ENCODE results near the gene AKAP12.

GRCh38 chr6:151275566-151275965 is 35.8 kb downstream of the AKAP12 start:
- no peak for TF ChIP-seq CTCF (conservative IDR thresholded peaks at IDR 0.05; ENCODE audit: low read length)
- no peak for TF ChIP-seq EZH2phosphoT487 (IDR thresholded peaks at IDR 0.05; ENCODE audit: borderline replicate concordance)

Data from Loucy (cell line).